Gastrocnemius medialis (tissue), 4 donors: ENCODE measurements around the gene CLSTN3. TPM values are rescaled to one million over a fixed set of nuclear protein-coding genes. Genes with fewer than 3 reads are reported as not detected.

Experiments used
- ATAC-seq, 2 donors: fragments of 150-250 bp; one replicate each; pipeline ENCODE4 v1.9.1; 2016
- DNase-seq, 2 donors: peaks; one replicate each; pipeline ENCODE4 v3.0.0-alpha.2; 2019
- H3K27ac ChIP-seq, 4 donors: fragments of 200-600 bp; sonication (generic); 1 replicate in 1 of 4; 2 replicates in 3 of 4; pipeline ENCODE4 v1.5.1; 2016 to 2018; ENCODE audit warnings: mild to moderate bottlenecking in 2 of 4, moderate library complexity in 1 of 4
- H3K27me3 ChIP-seq, 3 donors: fragments of 200-600 bp; sonication (generic) in 2 of 3; 1 replicate in 1 of 3; 2 replicates in 2 of 3; pipeline versions ENCODE4 v1.5.1 to v1.6.0; 2016 to 2019; ENCODE audit warnings: mild to moderate bottlenecking in 1 of 3, moderate library complexity in 1 of 3
- H3K36me3 ChIP-seq, 2 donors: fragments of 200-600 bp; sonication (generic) in 1 of 2; one replicate each; pipeline ENCODE4 v1.5.1; 2017 to 2018
- H3K4me1 ChIP-seq, 2 donors: fragments of 200-600 bp; sonication (generic) in 1 of 2; one replicate each; pipeline ENCODE4 v1.5.1; 2016 to 2017; ENCODE audit warnings: mild to moderate bottlenecking in 2 of 2
- H3K4me3 ChIP-seq, 4 donors: fragments of 200-600 bp; sonication (generic) in 3 of 4; 1 replicate in 1 of 4; 2 replicates in 3 of 4; pipeline ENCODE4 v1.5.1; 2016 to 2019; ENCODE audit warnings: mild to moderate bottlenecking in 2 of 4
- H3K9me3 ChIP-seq, 3 donors: fragments of 200-600 bp; sonication (generic) in 2 of 3; 1 replicate in 1 of 3; 2 replicates in 2 of 3; pipeline ENCODE4 v1.5.1; 2016 to 2019
- POLR2A ChIP-seq, 2 donors: fragments of 450-650 bp; IDR thresholded peaks; one replicate each; pipeline ENCODE4 v1.6.1; 2017; ENCODE audit warnings: antibody characterized with exemption in 2 of 2, mild to moderate bottlenecking in 2 of 2, moderate library complexity in 2 of 2
- in situ Hi-C, 4 donors: fragments of 200-750 bp; cut with MboI; loops; one replicate each; pipeline versions ENCODE4 v1.15.0 to v1.8.0; 2017; ENCODE audit warnings: low sequenced_read_pairs in 4 of 4
- intact Hi-C: fragments of 100-400 bp; cut with DNase I; formaldehyde crosslinking; loops from one replicate; pipeline ENCODE4 v1.15.1; 2023; ENCODE audit warnings: low total_unique reads
- total RNA-seq, 4 donors: library from RNA; depleted of rRNA; stranded (reverse); fragments of >200 nt; gene quantifications; one replicate each; pipeline versions ENCODE4 v1.1.0 to v1.2.3, GENCODE V29; 2016
- TF ChIP-seq, protein P1 (sequence below), 5 experiments: fragments of 450-650 bp in 3 of 5; fragments of 200-600 bp in 2 of 5; sonication (generic) in 2 of 5; IDR thresholded peaks in 4 of 5; conservative IDR thresholded peaks in 1 of 5; 1 replicate in 4 of 5; 2 replicates in 1 of 5; pipeline ENCODE4 v1.5.1; 2016 to 2019; ENCODE audit warnings: antibody characterized with exemption in 5 of 5, mild to moderate bottlenecking in 3 of 5, moderate library complexity in 3 of 5

Gene CLSTN3
- total RNA-seq, 4 donors from 2014 or later = 1.2 to 3.5 (median 2.4) TPM

DNA sequence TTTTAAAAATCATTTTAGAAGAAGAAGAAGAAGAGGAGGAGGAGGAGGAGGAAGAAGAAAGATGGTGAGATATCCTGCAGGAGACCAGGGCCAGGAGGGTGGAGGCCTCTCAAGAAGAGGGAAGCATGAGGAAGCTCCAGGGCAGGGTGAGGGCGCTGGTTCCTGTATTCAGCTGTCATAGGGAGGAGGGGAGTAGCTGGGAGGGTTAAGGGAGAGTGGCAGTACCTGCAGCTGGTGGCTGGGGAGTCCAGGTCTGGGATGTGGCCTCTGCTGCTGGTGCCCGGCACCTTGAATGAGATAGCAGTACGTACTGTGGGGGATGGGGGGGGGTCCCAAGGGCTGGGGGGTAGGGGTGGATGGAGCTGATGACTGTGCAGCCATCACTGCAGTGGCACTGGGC, 11.3 kb upstream of the CLSTN3 start:
- no peak for TF ChIP-seq POLR2A (IDR thresholded peaks at IDR 0.05)
- TF ChIP-seq, protein P1, sequence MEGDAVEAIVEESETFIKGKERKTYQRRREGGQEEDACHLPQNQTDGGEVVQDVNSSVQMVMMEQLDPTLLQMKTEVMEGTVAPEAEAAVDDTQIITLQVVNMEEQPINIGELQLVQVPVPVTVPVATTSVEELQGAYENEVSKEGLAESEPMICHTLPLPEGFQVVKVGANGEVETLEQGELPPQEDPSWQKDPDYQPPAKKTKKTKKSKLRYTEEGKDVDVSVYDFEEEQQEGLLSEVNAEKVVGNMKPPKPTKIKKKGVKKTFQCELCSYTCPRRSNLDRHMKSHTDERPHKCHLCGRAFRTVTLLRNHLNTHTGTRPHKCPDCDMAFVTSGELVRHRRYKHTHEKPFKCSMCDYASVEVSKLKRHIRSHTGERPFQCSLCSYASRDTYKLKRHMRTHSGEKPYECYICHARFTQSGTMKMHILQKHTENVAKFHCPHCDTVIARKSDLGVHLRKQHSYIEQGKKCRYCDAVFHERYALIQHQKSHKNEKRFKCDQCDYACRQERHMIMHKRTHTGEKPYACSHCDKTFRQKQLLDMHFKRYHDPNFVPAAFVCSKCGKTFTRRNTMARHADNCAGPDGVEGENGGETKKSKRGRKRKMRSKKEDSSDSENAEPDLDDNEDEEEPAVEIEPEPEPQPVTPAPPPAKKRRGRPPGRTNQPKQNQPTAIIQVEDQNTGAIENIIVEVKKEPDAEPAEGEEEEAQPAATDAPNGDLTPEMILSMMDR (IDR thresholded peaks at IDR 0.05 in 4 of 5, conservative IDR thresholded peaks at IDR 0.05 in 1 of 5) = no peak
- Histone ChIP-seq H3K27me3 (no peaks in the 10 kb centered on the region), H3K27ac (no peak overlapping the region), H3K4me1 (peaks cover 5 to 11% of the 10 kb centered on the region in 2 donors), H3K36me3 (no peaks in the 10 kb centered on the region), H3K9me3 (no peaks in the 10 kb centered on the region), H3K4me3 (no peak overlapping the region)
- DNase-seq = no peak
- in situ Hi-C loops (loop anchor here (10.0 to 25.0 kb wide), 4 partner anchors 174 to 207 kb away; partner anchors contain the start of genes ATN1 (in 2 of the 4), C12orf57 (in 2 of the 4), RNU7-1 (in 2 of the 4) and ENO2 (in 1 of the 4)), intact Hi-C loops (no loop called here)
- no peak for ATAC-seq

DNA sequence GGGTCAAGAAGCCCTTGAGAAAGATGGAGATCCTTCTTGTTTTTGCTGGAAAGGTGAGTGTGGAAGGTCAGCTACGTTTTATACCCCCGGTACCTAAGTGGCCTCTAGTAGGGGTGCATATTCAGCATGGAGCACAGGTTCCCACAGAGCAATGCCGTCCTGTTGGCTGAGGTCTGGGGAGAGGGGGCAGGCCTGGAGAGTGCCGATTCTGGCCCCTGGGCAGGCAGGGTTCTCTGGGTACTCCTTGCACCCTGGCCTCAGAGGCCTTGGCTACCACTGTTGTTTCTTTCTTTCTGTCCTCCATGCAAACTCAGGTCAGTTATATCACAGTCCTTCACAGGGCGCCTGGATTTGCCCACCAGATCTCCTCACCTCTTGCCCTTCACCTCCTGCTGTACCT, 10.0 kb upstream of the CLSTN3 start:
- Histone ChIP-seq H3K27me3 (no peaks in the 10 kb centered on the region), H3K4me3 (no peak overlapping the region), H3K27ac (no peak overlapping the region), H3K4me1 (peaks cover 5 to 11% of the 10 kb centered on the region in 2 donors), H3K9me3 (no peaks in the 10 kb centered on the region), H3K36me3 (no peaks in the 10 kb centered on the region)
- intact Hi-C loops (no loop called here), in situ Hi-C loops (loop anchor here in 2 of 4 donors (25.0 kb wide), 2 partner anchors 183 to 208 kb away; partner anchors contain the start of genes ATN1 (in 1 of the 2), C12orf57 (in 1 of the 2), ENO2 (in 1 of the 2) and LRRC23 (in 1 of the 2))
- ATAC-seq = no peak
- no peak for TF ChIP-seq POLR2A (IDR thresholded peaks at IDR 0.05)
- TF ChIP-seq, protein P1 (IDR thresholded peaks at IDR 0.05 in 4 of 5, conservative IDR thresholded peaks at IDR 0.05 in 1 of 5) = no peak
- no peak for DNase-seq

DNA sequence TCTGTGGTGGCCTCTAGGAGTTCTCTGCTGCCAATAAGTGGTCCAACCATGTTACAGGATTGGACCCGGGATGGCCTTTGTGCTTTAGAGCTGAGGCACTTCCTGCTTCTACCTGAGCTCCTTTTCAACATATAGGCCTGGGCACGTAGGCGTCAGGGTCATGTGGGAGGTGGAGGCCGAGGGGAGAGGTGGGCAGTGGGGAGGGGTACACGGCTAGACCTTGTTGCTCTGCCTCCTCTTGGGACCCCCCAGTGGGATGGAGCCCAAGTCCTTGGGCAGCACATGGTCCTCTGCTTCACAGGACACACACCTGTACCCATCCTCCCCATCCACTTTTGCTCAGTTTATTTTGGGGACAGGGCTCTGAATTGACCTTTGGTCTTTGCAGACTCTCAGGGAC, 8.8 kb upstream of the CLSTN3 start:
- Histone ChIP-seq H3K9me3 (no peaks in the 10 kb centered on the region), H3K4me1 (peaks cover 5 to 11% of the 10 kb centered on the region in 2 donors), H3K36me3 (no peaks in the 10 kb centered on the region), H3K27me3 (no peaks in the 10 kb centered on the region), H3K4me3 (no peak overlapping the region), H3K27ac (no peak overlapping the region)
- DNase-seq (no peak), ATAC-seq (no peak)
- TF ChIP-seq, protein P1 (IDR thresholded peaks at IDR 0.05 in 4 of 5, conservative IDR thresholded peaks at IDR 0.05 in 1 of 5) = no peak
- TF ChIP-seq POLR2A (IDR thresholded peaks at IDR 0.05) = no peak
- intact Hi-C loops = no loop called here
- in situ Hi-C loops = loop anchor here in 2 of 4 donors (25.0 kb wide), 2 partner anchors 184 to 209 kb away; partner anchors contain the start of genes ATN1 (in 1 of the 2), C12orf57 (in 1 of the 2), ENO2 (in 1 of the 2) and LRRC23 (in 1 of the 2)

DNA sequence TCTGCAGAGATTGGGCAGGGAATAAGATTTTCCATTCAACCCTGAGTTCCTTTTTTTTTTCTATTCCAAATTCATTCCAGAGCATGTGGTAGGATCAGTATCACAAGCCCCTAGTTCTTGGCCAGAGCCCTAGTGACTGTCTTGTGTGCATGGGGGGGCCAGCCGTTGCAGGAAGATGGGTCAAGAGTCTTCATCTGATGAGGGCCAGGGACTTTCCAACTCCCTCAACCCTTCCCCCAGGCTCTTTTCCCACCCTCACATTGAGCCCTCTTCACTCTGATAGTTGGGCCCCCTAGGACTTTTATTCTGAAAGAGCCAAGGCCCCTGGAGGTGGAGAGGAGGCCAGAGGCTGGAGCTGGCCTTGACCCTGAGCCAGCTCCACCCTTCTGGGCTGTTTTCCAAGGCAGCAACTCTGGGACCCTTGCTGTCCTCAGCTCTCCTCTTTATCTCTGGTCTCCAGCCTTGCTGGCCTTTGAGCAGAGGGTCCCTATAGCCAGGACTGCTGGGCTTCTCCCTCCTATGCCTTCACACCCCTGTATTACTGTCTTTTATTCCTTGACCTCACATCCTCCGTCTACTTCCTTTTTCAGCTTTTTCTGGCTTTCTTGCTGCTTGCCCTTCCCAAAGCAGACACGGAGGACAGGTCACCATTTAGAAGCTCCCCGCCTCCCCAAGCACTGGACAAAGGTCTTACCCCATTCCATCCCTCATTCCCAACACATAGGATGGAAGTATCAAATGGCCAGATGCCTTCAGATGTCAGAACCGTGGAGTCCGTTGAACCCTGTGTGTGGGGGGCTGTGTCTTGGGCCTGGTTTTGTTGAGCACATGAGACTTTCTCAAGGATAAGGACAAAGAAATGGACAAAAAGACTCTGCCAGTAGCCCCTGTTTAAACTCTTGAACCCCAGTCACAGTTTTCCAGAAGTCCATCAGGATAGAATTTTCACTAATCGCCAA, 7.1 kb upstream of the CLSTN3 start:
- Histone ChIP-seq H3K4me1 (peaks cover 5 to 11% of the 10 kb centered on the region in 2 donors), H3K27ac (peak overlapping the region in 2 of 4 donors; percentile 15 to 33), H3K4me3 (no peak overlapping the region), H3K27me3 (peaks cover 0 to 7% (median 0%) of the 10 kb centered on the region in 3 donors), H3K9me3 (no peaks in the 10 kb centered on the region), H3K36me3 (no peaks in the 10 kb centered on the region)
- DNase-seq (no peak), ATAC-seq (no peak)
- in situ Hi-C loops = loop anchor here in 2 of 4 donors (25.0 kb wide), 2 partner anchors 186 to 211 kb away; partner anchors contain the start of genes ATN1 (in 1 of the 2), C12orf57 (in 1 of the 2), ENO2 (in 1 of the 2) and LRRC23 (in 1 of the 2)
- intact Hi-C loops = no loop called here
- TF ChIP-seq POLR2A (IDR thresholded peaks at IDR 0.05) = no peak
- TF ChIP-seq, protein P1 (IDR thresholded peaks at IDR 0.05 in 4 of 5, conservative IDR thresholded peaks at IDR 0.05 in 1 of 5) = no peak
